GM23338 (cell line): ENCODE data around the gene GSTP1. TPM values are rescaled to one million over a fixed set of nuclear protein-coding genes. Genes with fewer than 3 reads are reported as not detected.

Experiments
- ATAC-seq: fragments of 200-7000 bp; cut with Tn5 transposase; 3 replicates; pipeline ENCODE4 v1.9.1; 2020
- DNase-seq: peaks from one replicate; pipeline ENCODE4 v3.0.0-alpha.2; 2015; ENCODE audit warnings: low spot score
- H2AFZ ChIP-seq: fragments of 200-600 bp; sonication (generic); 2 replicates; pipeline ENCODE4 v1.8.0; 2016; ENCODE audit warnings: antibody characterized with exemption, mild to moderate bottlenecking, moderate library complexity
- H3F3A ChIP-seq: fragments of 200-600 bp; sonication (generic); replicated peaks from 2 replicates; pipeline ENCODE4 v1.8.0; 2017; ENCODE audit warnings: antibody characterized with exemption, mixed run types, low read depth
- H3K27ac ChIP-seq: fragments of 200-600 bp; sonication (generic); 2 replicates; pipeline ENCODE4 v1.6.1; 2016; ENCODE audit warnings: low read depth
- H3K27me3 ChIP-seq: fragments of 200-600 bp; sonication (generic); 2 replicates; pipeline ENCODE4 v1.8.0; 2016; ENCODE audit warnings: mild to moderate bottlenecking, mixed run types, moderate library complexity; ENCODE audit not compliant: insufficient read depth
- H3K36me3 ChIP-seq: fragments of 200-600 bp; sonication (generic); 2 replicates; pipeline ENCODE4 v1.8.0; 2016; ENCODE audit warnings: mild to moderate bottlenecking; ENCODE audit not compliant: insufficient read depth
- H3K4me1 ChIP-seq: fragments of 200-600 bp; sonication (generic); 2 replicates; pipeline ENCODE4 v1.8.0; 2016; ENCODE audit warnings: mild to moderate bottlenecking, moderate library complexity; ENCODE audit not compliant: insufficient read depth
- H3K4me2 ChIP-seq: fragments of 200-600 bp; sonication (generic); 2 replicates; pipeline ENCODE4 v1.7.1; 2017; ENCODE audit warnings: mixed run types
- H3K4me3 ChIP-seq: fragments of 200-600 bp; sonication (generic); 2 replicates; pipeline ENCODE4 v1.6.1; 2016; ENCODE audit warnings: mixed run types
- H3K79me2 ChIP-seq: fragments of 200-600 bp; sonication (generic); replicated peaks from 2 replicates; pipeline ENCODE4 v1.8.0; 2017; ENCODE audit warnings: mild to moderate bottlenecking; ENCODE audit not compliant: insufficient read depth
- H3K9me2 ChIP-seq: fragments of 200-600 bp; sonication (generic); 2 replicates; pipeline ENCODE4 v1.8.0; 2017; ENCODE audit not compliant: insufficient read depth
- H4K20me1 ChIP-seq: fragments of 200-600 bp; sonication (generic); replicated peaks from 2 replicates; pipeline ENCODE4 v1.8.0; 2017; ENCODE audit warnings: mild to moderate bottlenecking; ENCODE audit not compliant: insufficient read depth
- H3K27ac Mint-ChIP-seq: 2 replicates; pipeline ENCODE4 v1.8.0; 2020; ENCODE audit warnings: inconsistent platforms, mild to moderate bottlenecking, moderate library complexity, mixed read lengths
- H3K27me3 Mint-ChIP-seq: 3 replicates; pipeline ENCODE4 v1.8.0; 2022; ENCODE audit warnings: low read depth, mild to moderate bottlenecking, moderate library complexity, mixed read lengths, inconsistent platforms; ENCODE audit not compliant: insufficient read depth, poor library complexity
- H3K36me3 Mint-ChIP-seq: 3 replicates; pipeline ENCODE4 v1.8.0; 2021; ENCODE audit warnings: low read depth, mild to moderate bottlenecking, inconsistent platforms, moderate library complexity, mixed read lengths
- H3K4me1 Mint-ChIP-seq: 3 replicates; pipeline ENCODE4 v1.8.0; 2020; ENCODE audit warnings: mild to moderate bottlenecking, inconsistent platforms, mixed read lengths
- H3K4me3 Mint-ChIP-seq: 3 replicates; pipeline ENCODE4 v1.8.0; 2021; ENCODE audit warnings: moderate library complexity, mild to moderate bottlenecking, inconsistent platforms, mixed read lengths
- H3K9me3 Mint-ChIP-seq: 3 replicates; pipeline ENCODE4 v1.8.0; 2020; ENCODE audit warnings: moderate library complexity, mild to moderate bottlenecking, inconsistent platforms, mixed read lengths
- ETS1 ChIP-seq: IDR thresholded peaks from 2 replicates; pipeline ENCODE4 v1.6.1; 2016; ENCODE audit warnings: antibody characterized with exemption
- EZH2 ChIP-seq: fragments of 200-600 bp; sonication (generic); IDR thresholded peaks from one replicate; pipeline ENCODE4 v1.8.0; 2017; ENCODE audit warnings: antibody characterized with exemption, mild to moderate bottlenecking, low read depth; ENCODE audit not compliant: unreplicated experiment
- EZH2phosphoT487 ChIP-seq: fragments of 200-600 bp; sonication (generic); IDR thresholded peaks from one replicate; pipeline ENCODE4 v1.8.1; 2018; ENCODE audit warnings: antibody characterized with exemption; ENCODE audit not compliant: unreplicated experiment
- NANOG ChIP-seq: IDR thresholded peaks from 2 replicates; pipeline ENCODE4 v1.6.1; 2016; ENCODE audit warnings: antibody characterized with exemption, borderline replicate concordance
- POLR2AphosphoS5 ChIP-seq: IDR thresholded peaks from 2 replicates; pipeline ENCODE4 v1.6.1; 2016; ENCODE audit warnings: antibody characterized with exemption, low read depth
- REST ChIP-seq: IDR thresholded peaks from one replicate; pipeline ENCODE4 v1.6.1; 2018; ENCODE audit warnings: antibody characterized with exemption; ENCODE audit not compliant: unreplicated experiment
- STAT1 ChIP-seq: IDR thresholded peaks from one replicate; pipeline ENCODE4 v1.6.1; 2016; ENCODE audit warnings: antibody characterized with exemption; ENCODE audit not compliant: unreplicated experiment
- ZNF114 ChIP-seq: fragments of 250-450 bp; sonication (Bioruptor Pico); IDR thresholded peaks from 2 replicates; pipeline ENCODE4 v1.5.0; 2020; ENCODE audit warnings: mild to moderate bottlenecking, moderate library complexity
- ZNF331 ChIP-seq: fragments of 250-450 bp; sonication (Bioruptor Pico); IDR thresholded peaks from 2 replicates; pipeline ENCODE4 v1.5.0; 2020; ENCODE audit warnings: low read depth, mild to moderate bottlenecking, moderate library complexity
- polyA plus RNA-seq: library from polyadenylated mRNA; unstranded; fragments of >200 nt; fragmentation: Nextera tagmentation; extraction: Ambion mirVana; gene quantifications from 2 replicates; pipeline ENCODE4 v1.2.1, GENCODE V29; 2016
- total RNA-seq: library from RNA; depleted of rRNA; stranded (reverse); fragments of >200 nt; shearing (Covaris generic); gene quantifications from 2 replicates; pipeline ENCODE4 v1.2.3, GENCODE V29; 2014
- TF ChIP-seq, protein P1 (sequence below), 2 experiments: fragments of 200-600 bp in 1 of 2; sonication (generic) in 1 of 2; conservative IDR thresholded peaks; 2 replicates each; pipeline versions ENCODE4 v1.5.1 to v1.6.1; 2016 to 2017; ENCODE audit warnings: antibody characterized with exemption in 2 of 2, low read depth in 2 of 2, mild to moderate bottlenecking in 2 of 2, moderate library complexity in 1 of 2

The GSTP1 gene
- total and polyA plus RNA-seq, 2 experiments from 2014 or later: 1,776 to 1,881 TPM

DNA sequence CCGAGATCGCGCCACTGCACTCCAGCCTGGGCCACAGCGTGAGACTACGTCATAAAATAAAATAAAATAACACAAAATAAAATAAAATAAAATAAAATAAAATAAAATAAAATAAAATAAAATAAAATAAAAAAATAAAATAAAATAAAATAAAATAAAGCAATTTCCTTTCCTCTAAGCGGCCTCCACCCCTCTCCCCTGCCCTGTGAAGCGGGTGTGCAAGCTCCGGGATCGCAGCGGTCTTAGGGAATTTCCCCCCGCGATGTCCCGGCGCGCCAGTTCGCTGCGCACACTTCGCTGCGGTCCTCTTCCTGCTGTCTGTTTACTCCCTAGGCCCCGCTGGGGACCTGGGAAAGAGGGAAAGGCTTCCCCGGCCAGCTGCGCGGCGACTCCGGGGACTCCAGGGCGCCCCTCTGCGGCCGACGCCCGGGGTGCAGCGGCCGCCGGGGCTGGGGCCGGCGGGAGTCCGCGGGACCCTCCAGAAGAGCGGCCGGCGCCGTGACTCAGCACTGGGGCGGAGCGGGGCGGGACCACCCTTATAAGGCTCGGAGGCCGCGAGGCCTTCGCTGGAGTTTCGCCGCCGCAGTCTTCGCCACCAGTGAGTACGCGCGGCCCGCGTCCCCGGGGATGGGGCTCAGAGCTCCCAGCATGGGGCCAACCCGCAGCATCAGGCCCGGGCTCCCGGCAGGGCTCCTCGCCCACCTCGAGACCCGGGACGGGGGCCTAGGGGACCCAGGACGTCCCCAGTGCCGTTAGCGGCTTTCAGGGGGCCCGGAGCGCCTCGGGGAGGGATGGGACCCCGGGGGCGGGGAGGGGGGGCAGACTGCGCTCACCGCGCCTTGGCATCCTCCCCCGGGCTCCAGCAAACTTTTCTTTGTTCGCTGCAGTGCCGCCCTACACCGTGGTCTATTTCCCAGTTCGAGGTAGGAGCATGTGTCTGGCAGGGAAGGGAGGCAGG, at the start of gene GSTP1 (continued):
- TF ChIP-seq EZH2phosphoT487: no peak

DNA sequence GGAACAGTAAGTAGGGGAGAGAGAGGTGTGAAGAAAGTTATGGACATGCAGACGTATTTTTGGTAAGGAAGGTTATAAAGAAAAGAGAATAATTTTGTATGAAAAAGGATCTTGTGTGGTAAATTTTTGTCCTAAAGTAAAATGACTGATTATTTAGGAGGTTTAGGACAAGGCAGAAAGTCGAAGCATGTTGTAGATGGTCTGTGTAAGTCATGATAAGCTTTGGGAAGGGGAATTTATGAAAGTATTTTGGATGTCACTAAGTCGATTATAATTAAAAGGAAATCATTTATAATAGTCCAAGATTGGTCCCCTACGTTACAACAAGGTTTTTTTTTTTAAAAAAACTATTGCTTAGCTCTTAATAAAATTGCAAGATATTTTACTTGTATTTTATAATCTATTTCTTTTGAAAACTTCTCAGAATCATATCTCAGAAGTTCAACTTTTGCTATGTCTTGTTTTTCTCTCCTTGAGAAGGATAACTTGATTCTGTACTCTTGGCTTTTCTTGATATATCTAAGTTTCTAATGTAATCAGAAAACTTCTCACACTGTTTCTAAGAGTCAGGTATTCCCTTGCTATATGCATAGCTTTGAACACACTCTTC, 49.4 kb upstream of the GSTP1 start:
- H3K4me3 ChIP-seq: no peak overlapping the region
- TF ChIP-seq ETS1 (no peak), REST (no peak), POLR2AphosphoS5 (no peak), ZNF114 (CRISPR knock-in tag) (no peak), EZH2 (no peak), EZH2phosphoT487 (no peak), ZNF331 (CRISPR knock-in tag) (no peak), NANOG (no peak), STAT1 (no peak)
- TF ChIP-seq, protein P1, sequence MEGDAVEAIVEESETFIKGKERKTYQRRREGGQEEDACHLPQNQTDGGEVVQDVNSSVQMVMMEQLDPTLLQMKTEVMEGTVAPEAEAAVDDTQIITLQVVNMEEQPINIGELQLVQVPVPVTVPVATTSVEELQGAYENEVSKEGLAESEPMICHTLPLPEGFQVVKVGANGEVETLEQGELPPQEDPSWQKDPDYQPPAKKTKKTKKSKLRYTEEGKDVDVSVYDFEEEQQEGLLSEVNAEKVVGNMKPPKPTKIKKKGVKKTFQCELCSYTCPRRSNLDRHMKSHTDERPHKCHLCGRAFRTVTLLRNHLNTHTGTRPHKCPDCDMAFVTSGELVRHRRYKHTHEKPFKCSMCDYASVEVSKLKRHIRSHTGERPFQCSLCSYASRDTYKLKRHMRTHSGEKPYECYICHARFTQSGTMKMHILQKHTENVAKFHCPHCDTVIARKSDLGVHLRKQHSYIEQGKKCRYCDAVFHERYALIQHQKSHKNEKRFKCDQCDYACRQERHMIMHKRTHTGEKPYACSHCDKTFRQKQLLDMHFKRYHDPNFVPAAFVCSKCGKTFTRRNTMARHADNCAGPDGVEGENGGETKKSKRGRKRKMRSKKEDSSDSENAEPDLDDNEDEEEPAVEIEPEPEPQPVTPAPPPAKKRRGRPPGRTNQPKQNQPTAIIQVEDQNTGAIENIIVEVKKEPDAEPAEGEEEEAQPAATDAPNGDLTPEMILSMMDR (conservative IDR thresholded peaks at IDR 0.05; ENCODE audit: low read depth in 2 of 2): no peak

More for the DNA sequence above, 49.4 kb upstream of the GSTP1 start:
- peak; percentile 61 for DNase-seq
- Histone ChIP-seq H2AFZ (no peak overlapping the region), H3K9me2 (no peaks in the 10 kb centered on the region; the same call in 1 of the 2 replicates), H3F3A (no peaks in the 10 kb centered on the region), H3K4me1 (no peaks in the 10 kb centered on the region), H3K36me3 (peaks cover 11% of the 10 kb centered on the region), H3K79me2 (no peaks in the 10 kb centered on the region), H3K27ac (no peak overlapping the region), H4K20me1 (no peaks in the 10 kb centered on the region), H3K4me2 (no peak overlapping the region), H3K27me3 (no peaks in the 10 kb centered on the region)
- H3K9me3 Mint-ChIP-seq: peaks cover 44% of the 10 kb centered on the region
- no peak for ATAC-seq
- H3K27ac Mint-ChIP-seq: no peak overlapping the region
- peaks cover 6% of the 10 kb centered on the region for H3K27me3 Mint-ChIP-seq
- H3K36me3 Mint-ChIP-seq: peaks cover 5% of the 10 kb centered on the region; the same call in 2 of the 3 replicates
- H3K4me3 Mint-ChIP-seq: no peak overlapping the region
- no peaks in the 10 kb centered on the region; the same call in 2 of the 3 replicates for H3K4me1 Mint-ChIP-seq
